Measurements from ENCODE around the gene TM2D1. TPM values are rescaled to one million over a fixed set of nuclear protein-coding genes. Genes with fewer than 3 reads are reported as not detected.

The TM2D1 gene
- total and polyA plus RNA-seq, 9 of the 15 experiments (the other 6 are each of a cell fraction or from before 2014, with no cell fraction given) = 24.5 to 65.2 (median 47.7) TPM

- 0 out of 2 replicates have a peak, but pooled peaks have one; percentile 59 for TF ChIP-seq XRCC5 (IDR thresholded peaks at IDR 0.05; ENCODE audit: low read depth, low read length)
- peak; percentile 33 for TF ChIP-seq REST (IDR thresholded peaks at IDR 0.05; ENCODE audit: borderline replicate concordance)
- TF ChIP-seq REST (CRISPR knock-in tag; IDR thresholded peaks at IDR 0.05; ENCODE audit: low read depth) = no peak
- no peak for TF ChIP-seq IFI16 (CRISPR knock-in tag; IDR thresholded peaks at IDR 0.05)
- TF ChIP-seq STAG1 (CRISPR knock-in tag; IDR thresholded peaks at IDR 0.05; ENCODE audit: borderline replicate concordance) = peak; percentile 18; the same call in 1 of the 2 replicates
- peak; percentile 45; the same call in 1 of the 2 replicates for TF ChIP-seq ZFX (CRISPR knock-in tag; IDR thresholded peaks at IDR 0.05)
- peak; percentile 46; the same call in 1 of the 2 replicates for TF ChIP-seq SMAD4 (CRISPR knock-in tag; conservative IDR thresholded peaks at IDR 0.05)
- no peak for TF ChIP-seq ARID4B (CRISPR knock-in tag; IDR thresholded peaks at IDR 0.05)
- TF ChIP-seq EP400 (IDR thresholded peaks at IDR 0.05) = no peak
- peak; percentile 49 to 74 for TF ChIP-seq RAD21 (CRISPR knock-in tag; conservative IDR thresholded peaks at IDR 0.05 in 1 of 2, IDR thresholded peaks at IDR 0.05 in 1 of 2)
- TF ChIP-seq TRIM28 (IDR thresholded peaks at IDR 0.05) = no peak
- TF ChIP-seq LCOR (CRISPR knock-in tag; IDR thresholded peaks at IDR 0.05) = no peak
- TF ChIP-seq ZBTB33 (CRISPR knock-in tag; IDR thresholded peaks at IDR 0.05) = peak; percentile 88
Measured at GRCh38 chr1:61641578-61642336, 83.2 kb downstream of the TM2D1 start (continued).

All from K562 (cell line).